IMR-90 (cell line): ENCODE measurements around the gene IL1RAP. TPM values are rescaled to one million over a fixed set of nuclear protein-coding genes. Genes with fewer than 3 reads are reported as not detected.

Experiments
- ATAC-seq: fragments of 200-7000 bp; cut with Tn5 transposase; 2 replicates; pipeline ENCODE4 v1.9.1; 2020; ENCODE audit warnings: low read depth, mild to moderate bottlenecking, moderate library complexity
- BruUV-seq: library from RNA; stranded (reverse); fragments of 400-500 nt; replicated peaks from 2 replicates; lab custom pipeline; 2021; lab: Mats Ljungman, UMichigan
- CTCF ChIA-PET: fragments of 300-600 bp; formaldehyde crosslinking; extraction: SDS; loops from one replicate; lab custom pipeline; 2021; ENCODE audit warnings: antibody characterized with exemption; lab: Yijun Ruan, JAX
- POLR2A ChIA-PET: fragments of 300-600 bp; sonication (Branson Sonifier 250); formaldehyde crosslinking; loops from one replicate; lab custom pipeline; 2022; ENCODE audit warnings: antibody characterized with exemption; ENCODE audit not compliant: unreplicated experiment; lab: Charles Lee
- DNase-seq: peaks from one replicate; pipeline ENCODE4 v3.0.0; 2013
- H2AFZ ChIP-seq: replicated peaks from 2 replicates; pipeline ENCODE3; 2013; ENCODE audit warnings: low read length, mild to moderate bottlenecking; ENCODE audit not compliant: poor library complexity
- H2AK5ac ChIP-seq: 2 replicates; pipeline ENCODE4 v1.6.1; 2013; ENCODE audit warnings: low read depth, low read length, inconsistent platforms
- H2AK9ac ChIP-seq: replicated peaks from 2 replicates; pipeline ENCODE3; 2013; ENCODE audit warnings: mild to moderate bottlenecking, low read depth, low read length, moderate library complexity; ENCODE audit not compliant: poor library complexity
- H2BK120ac ChIP-seq: 2 replicates; pipeline ENCODE4 v1.6.1; 2013; ENCODE audit warnings: low read depth, low read length, inconsistent platforms
- H2BK15ac ChIP-seq: 3 replicates; pipeline ENCODE4 v1.6.1; 2013; ENCODE audit warnings: low read depth, low read length, inconsistent platforms
- H2BK20ac ChIP-seq: 2 replicates; pipeline ENCODE4 v1.6.1; 2013; ENCODE audit warnings: low read depth, mild to moderate bottlenecking, inconsistent platforms, low read length, moderate library complexity
- H2BK5ac ChIP-seq: 2 replicates; pipeline ENCODE4 v1.6.1; 2013; ENCODE audit warnings: mild to moderate bottlenecking, low read depth, low read length, inconsistent platforms; ENCODE audit not compliant: poor library complexity, severe bottlenecking
- H3K14ac ChIP-seq: replicated peaks from 2 replicates; pipeline ENCODE4 v1.6.1; 2013; ENCODE audit warnings: low read depth, low read length, inconsistent platforms
- H3K18ac ChIP-seq: 2 replicates; pipeline ENCODE4 v1.6.1; 2013; ENCODE audit warnings: low read depth, low read length, control low read depth
- H3K23ac ChIP-seq: 2 replicates; pipeline ENCODE4 v1.6.1; 2013; ENCODE audit warnings: low read depth, low read length, inconsistent platforms
- H3K27ac ChIP-seq: 2 replicates; pipeline ENCODE4 v1.5.1; 2013; ENCODE audit warnings: mild to moderate bottlenecking, control low read depth, low read length; ENCODE audit not compliant: insufficient read depth
- H3K27me3 ChIP-seq: 2 replicates; pipeline ENCODE4 v1.6.1; 2013; ENCODE audit warnings: low read length; ENCODE audit not compliant: control insufficient read depth, insufficient read depth
- H3K36me3 ChIP-seq: 2 replicates; pipeline ENCODE4 v1.6.1; 2013; ENCODE audit warnings: low read length, mixed read lengths; ENCODE audit not compliant: control insufficient read depth, insufficient read depth
- H3K4ac ChIP-seq: 2 replicates; pipeline ENCODE4 v1.6.1; 2013; ENCODE audit warnings: low read depth, low read length, inconsistent platforms
- H3K4me1 ChIP-seq: 2 replicates; pipeline ENCODE4 v1.6.1; 2013; ENCODE audit warnings: low read length, mixed read lengths; ENCODE audit not compliant: control insufficient read depth, insufficient read depth
- H3K4me2 ChIP-seq: 2 replicates; pipeline ENCODE4 v1.6.1; 2013; ENCODE audit warnings: low read depth, mild to moderate bottlenecking, control low read depth, low read length, moderate library complexity
- H3K4me3 ChIP-seq: 2 replicates; pipeline ENCODE4 v1.5.1; 2013; ENCODE audit warnings: low read depth, mild to moderate bottlenecking, control low read depth, low read length, moderate library complexity; ENCODE audit not compliant: insufficient read depth
- H3K56ac ChIP-seq: 2 replicates; pipeline ENCODE4 v1.6.1; 2013; ENCODE audit warnings: low read length, inconsistent platforms; ENCODE audit not compliant: insufficient read depth; ENCODE audit errors: extremely low read depth
- H3K79me1 ChIP-seq, 2 experiments: 2 replicates each; pipeline ENCODE4 v1.6.1; 2013; ENCODE audit warnings: low read length in 2 of 2, inconsistent platforms in 1 of 2, low read depth in 1 of 2
- H3K9ac ChIP-seq: 2 replicates; pipeline ENCODE4 v1.6.1; 2013; ENCODE audit warnings: low read depth, low read length, control low read depth
- H3K9me1 ChIP-seq: 2 replicates; pipeline ENCODE4 v1.6.1; 2013; ENCODE audit warnings: low read length, inconsistent platforms; ENCODE audit not compliant: insufficient read depth
- H3K9me3 ChIP-seq: 2 replicates; pipeline ENCODE4 v1.6.1; 2013; ENCODE audit warnings: low read length; ENCODE audit not compliant: control insufficient read depth, insufficient read depth
- H4K20me1 ChIP-seq: 2 replicates; pipeline ENCODE4 v1.6.1; 2013; ENCODE audit warnings: low read length, inconsistent platforms; ENCODE audit not compliant: insufficient read depth
- H4K5ac ChIP-seq: 2 replicates; pipeline ENCODE4 v1.6.1; 2013; ENCODE audit warnings: mild to moderate bottlenecking, low read depth, low read length, control low read depth
- H4K8ac ChIP-seq, 2 experiments: 2 replicates each; pipeline ENCODE4 v1.6.1; 2013; ENCODE audit warnings: low read depth in 2 of 2, low read length in 2 of 2, control low read depth in 1 of 2, inconsistent platforms in 1 of 2
- H4K91ac ChIP-seq: 2 replicates; pipeline ENCODE4 v1.6.1; 2013; ENCODE audit warnings: low read depth, low read length, inconsistent platforms; ENCODE audit not compliant: insufficient read depth
- BHLHE40 ChIP-seq: fragments of 150-350 bp; IDR thresholded peaks from 2 replicates; pipeline ENCODE4 v1.6.1; 2016; ENCODE audit warnings: mild to moderate bottlenecking, low read depth, low read length
- CEBPB ChIP-seq: IDR thresholded peaks from 2 replicates; pipeline ENCODE4 v1.6.1; 2012; ENCODE audit warnings: low read depth, low read length, improper control_type of control experiment
- CHD1 ChIP-seq: IDR thresholded peaks from 2 replicates; pipeline ENCODE4 v1.6.1; 2012; ENCODE audit warnings: low read depth, low read length, improper control_type of control experiment
- FOS ChIP-seq: fragments of 150-350 bp; IDR thresholded peaks from 2 replicates; pipeline ENCODE4 v1.6.1; 2016; ENCODE audit warnings: low read depth, low read length
- MAFK ChIP-seq: IDR thresholded peaks from 2 replicates; pipeline ENCODE4 v1.6.1; 2012; ENCODE audit warnings: low read depth, low read length, improper control_type of control experiment
- MAZ ChIP-seq: IDR thresholded peaks from 2 replicates; pipeline ENCODE4 v1.6.1; 2012; ENCODE audit warnings: low read depth, mild to moderate bottlenecking, low read length, improper control_type of control experiment, moderate library complexity, borderline replicate concordance
- MXI1 ChIP-seq: IDR thresholded peaks from 2 replicates; pipeline ENCODE4 v1.6.1; 2012; ENCODE audit warnings: low read depth, mild to moderate bottlenecking, low read length, moderate library complexity, borderline replicate concordance
- NFE2L2 ChIP-seq: fragments of 150-350 bp; IDR thresholded peaks from 2 replicates; pipeline ENCODE4 v1.6.1; 2016; ENCODE audit warnings: low read depth, mild to moderate bottlenecking, low read length
- RCOR1 ChIP-seq: IDR thresholded peaks from 2 replicates; pipeline ENCODE4 v1.6.1; 2012; ENCODE audit warnings: mild to moderate bottlenecking, low read length, improper control_type of control experiment; ENCODE audit not compliant: insufficient replicate concordance
- SMC3 ChIP-seq: fragments of 150-350 bp; IDR thresholded peaks from 2 replicates; pipeline ENCODE4 v1.6.1; 2016; ENCODE audit warnings: low read depth, mild to moderate bottlenecking, antibody characterized with exemption, low read length, moderate library complexity
- USF2 ChIP-seq: fragments of 150-350 bp; IDR thresholded peaks from 2 replicates; pipeline ENCODE4 v1.6.1; 2017; ENCODE audit warnings: mild to moderate bottlenecking, antibody characterized with exemption, low read length, low read depth
- WGBS, 2 experiments: methylation state at CpG; one replicate each; pipeline versions ENCODE4 v1.1.5 to v1.1.7; 2013; ENCODE audit warnings: missing lambda C conversion rate in 2 of 2; ENCODE audit not compliant: insufficient read length in 1 of 2; ENCODE audit errors: extremely low coverage in 2 of 2; 5-methylcytosine and 5-hydroxymethylcytosine counted together
- dilution Hi-C: fragments of 300-500 bp; cut with HindIII; formaldehyde crosslinking; loops from one replicate; pipeline ENCODE4 v1.14.3; 2018; ENCODE audit warnings: low sequenced_read_pairs; ENCODE audit not compliant: unreplicated experiment
- in situ Hi-C: fragments of 300-500 bp; cut with MboI; formaldehyde crosslinking; loops from 3 replicates; pipeline ENCODE4 v1.14.3; 2019; ENCODE audit warnings: low sequenced_read_pairs, inconsistent platforms, mixed read lengths
- intact Hi-C: fragments of 100-400 bp; cut with micrococcal nuclease; formaldehyde crosslinking; loops from 2 replicates; pipeline ENCODE4 v1.10.0; 2022
- polyA plus RNA-seq, 3 experiments: library from polyadenylated mRNA; depleted of rRNA; stranded (reverse); fragments of >200 nt; gene quantifications; 2 replicates each; pipeline ENCODE4 v1.2.3, GENCODE V29; 2012; ENCODE audit warnings: low replicate concordance in 1 of 3
- total RNA-seq: library from RNA; depleted of rRNA; stranded (reverse); fragments of >200 nt; gene quantifications from 2 replicates; pipeline ENCODE4 v1.2.3, GENCODE V29; 2012
- TF ChIP-seq, protein P1 (sequence below): fragments of 150-350 bp; IDR thresholded peaks from 2 replicates; pipeline ENCODE4 v1.6.1; 2016; ENCODE audit warnings: low read depth, mild to moderate bottlenecking, low read length, moderate library complexity, borderline replicate concordance
- TF ChIP-seq, protein P2 (sequence below): conservative IDR thresholded peaks from 2 replicates; pipeline ENCODE4 v1.5.1; 2012; ENCODE audit warnings: mild to moderate bottlenecking, low read depth, low read length, improper control_type of control experiment

Gene IL1RAP
- total and polyA plus RNA-seq, 2 of the 4 experiments (the other 2 are of a cell fraction) = 8.3 to 11.3 TPM

GRCh38 chr3:190614226-190615059 is 100.6 kb downstream of the IL1RAP start:
- no peak overlapping the region for H3K23ac ChIP-seq
- peak; percentile 51 for ATAC-seq
- H4K91ac ChIP-seq = no peak overlapping the region
- H4K5ac ChIP-seq = no peak overlapping the region; the same call in 1 of the 2 replicates
- H3K79me1 ChIP-seq = no peaks in the 10 kb centered on the region
- ChIA-PET POLR2A (no interaction called here), CTCF (interaction anchor here (0.6 to 1.5 kb wide), 2 partner anchors 17 to 175 kb away, joined by 3 read pairs; no protein-coding TSS in a partner anchor)
- no peak overlapping the region for H2BK15ac ChIP-seq
- H3K56ac ChIP-seq = no peak overlapping the region
- H3K14ac ChIP-seq = peak overlapping the region; percentile 68; the same call in 1 of the 2 replicates
- peaks cover 4% of the 10 kb centered on the region; the same call in 1 of the 2 replicates for H3K4me1 ChIP-seq
- H3K9ac ChIP-seq = no peak overlapping the region
- dilution Hi-C loops = no loop called here
- 58% methylated on average over 2 of the region's 11 CpGs; no CpG with 5 or more reads in 1 of the 2 experiments for WGBS, 2 experiments
- no peaks in the 10 kb centered on the region for H3K36me3 ChIP-seq
- H3K4ac ChIP-seq = peak overlapping the region; percentile 64; the same call in 1 of the 2 replicates
- H3K27ac ChIP-seq = no peak overlapping the region
- no peak overlapping the region for H2BK5ac ChIP-seq
- H2AFZ ChIP-seq = peak overlapping the region; percentile 66
- no peaks in the 10 kb centered on the region; the same call in 1 of the 2 replicates for H3K9me1 ChIP-seq
- in situ Hi-C loops = no loop called here
- no peak overlapping the region for H3K4me3 ChIP-seq
- H2AK9ac ChIP-seq = no peak overlapping the region
- no TSS peak for BruUV-seq
- H3K9me3 ChIP-seq = no peaks in the 10 kb centered on the region
- peak overlapping the region in 1 of 2 experiments; percentile 75; a peak in 1 of 4 replicates for H4K8ac ChIP-seq
- no peaks in the 10 kb centered on the region for H4K20me1 ChIP-seq
- H2BK20ac ChIP-seq = no peak overlapping the region
- intact Hi-C loops = no loop called here
- H3K27me3 ChIP-seq = no peaks in the 10 kb centered on the region
- no peak overlapping the region for H2AK5ac ChIP-seq
- peak overlapping the region; percentile 33; the same call in 1 of the 2 replicates for H3K18ac ChIP-seq
- H2BK120ac ChIP-seq = peak overlapping the region; percentile 26; the same call in 1 of the 2 replicates
- DNase-seq = peak; percentile 18
- H3K4me2 ChIP-seq = 0 out of 2 replicates have a peak overlapping the region, but pooled peaks have one; percentile 10
- TF ChIP-seq MAZ = no peak
- no peak for TF ChIP-seq SMC3
- TF ChIP-seq, protein P1, sequence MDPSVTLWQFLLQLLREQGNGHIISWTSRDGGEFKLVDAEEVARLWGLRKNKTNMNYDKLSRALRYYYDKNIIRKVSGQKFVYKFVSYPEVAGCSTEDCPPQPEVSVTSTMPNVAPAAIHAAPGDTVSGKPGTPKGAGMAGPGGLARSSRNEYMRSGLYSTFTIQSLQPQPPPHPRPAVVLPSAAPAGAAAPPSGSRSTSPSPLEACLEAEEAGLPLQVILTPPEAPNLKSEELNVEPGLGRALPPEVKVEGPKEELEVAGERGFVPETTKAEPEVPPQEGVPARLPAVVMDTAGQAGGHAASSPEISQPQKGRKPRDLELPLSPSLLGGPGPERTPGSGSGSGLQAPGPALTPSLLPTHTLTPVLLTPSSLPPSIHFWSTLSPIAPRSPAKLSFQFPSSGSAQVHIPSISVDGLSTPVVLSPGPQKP = no peak
- TF ChIP-seq CHD1 = no peak
- no peak for TF ChIP-seq CEBPB
- TF ChIP-seq FOS = no peak
- TF ChIP-seq RCOR1 = no peak
- TF ChIP-seq NFE2L2 = no peak
- TF ChIP-seq BHLHE40 = no peak
- no peak for TF ChIP-seq MXI1
- no peak for TF ChIP-seq USF2
- TF ChIP-seq MAFK = no peak
- TF ChIP-seq, protein P2, sequence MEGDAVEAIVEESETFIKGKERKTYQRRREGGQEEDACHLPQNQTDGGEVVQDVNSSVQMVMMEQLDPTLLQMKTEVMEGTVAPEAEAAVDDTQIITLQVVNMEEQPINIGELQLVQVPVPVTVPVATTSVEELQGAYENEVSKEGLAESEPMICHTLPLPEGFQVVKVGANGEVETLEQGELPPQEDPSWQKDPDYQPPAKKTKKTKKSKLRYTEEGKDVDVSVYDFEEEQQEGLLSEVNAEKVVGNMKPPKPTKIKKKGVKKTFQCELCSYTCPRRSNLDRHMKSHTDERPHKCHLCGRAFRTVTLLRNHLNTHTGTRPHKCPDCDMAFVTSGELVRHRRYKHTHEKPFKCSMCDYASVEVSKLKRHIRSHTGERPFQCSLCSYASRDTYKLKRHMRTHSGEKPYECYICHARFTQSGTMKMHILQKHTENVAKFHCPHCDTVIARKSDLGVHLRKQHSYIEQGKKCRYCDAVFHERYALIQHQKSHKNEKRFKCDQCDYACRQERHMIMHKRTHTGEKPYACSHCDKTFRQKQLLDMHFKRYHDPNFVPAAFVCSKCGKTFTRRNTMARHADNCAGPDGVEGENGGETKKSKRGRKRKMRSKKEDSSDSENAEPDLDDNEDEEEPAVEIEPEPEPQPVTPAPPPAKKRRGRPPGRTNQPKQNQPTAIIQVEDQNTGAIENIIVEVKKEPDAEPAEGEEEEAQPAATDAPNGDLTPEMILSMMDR = no peak
